Measurements from ENCODE around the gene INTS4. TPM values are rescaled to one million over a fixed set of nuclear protein-coding genes. Genes with fewer than 3 reads are reported as not detected.

Gene INTS4
- polyA plus RNA-seq, 1 of the 3 experiments (the other 2 are of a cell fraction) = 23.0 TPM

DNA sequence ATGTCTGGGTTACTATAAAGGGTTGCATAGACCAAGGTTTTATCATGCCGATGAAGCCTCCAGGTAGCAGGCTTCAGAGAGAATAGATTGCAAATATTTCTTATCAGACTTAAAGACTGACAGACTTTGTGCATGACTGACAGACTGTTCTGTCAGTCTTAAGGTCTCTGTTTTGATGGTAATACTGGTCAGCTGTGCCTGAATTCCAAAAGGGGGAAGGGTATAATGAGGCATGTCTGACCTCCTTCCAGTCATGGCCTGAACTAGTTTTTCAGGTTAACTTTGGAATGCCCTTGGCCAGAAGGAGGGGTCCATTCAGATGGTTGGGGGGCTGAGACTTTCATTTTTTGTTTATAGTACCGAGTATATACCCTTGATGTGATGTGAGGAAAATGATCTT, 33.3 kb upstream of the INTS4 start:
- H3K9me3 ChIP-seq = no peaks in the 10 kb centered on the region
- H3K27ac ChIP-seq (ENCODE audit: low read depth in 2 of 2, low read length in 1 of 2) = no peak overlapping the region
- H3K4me1 ChIP-seq (ENCODE audit: control insufficient read depth in 1 of 2, insufficient read depth in 2 of 2, low read depth in 1 of 2, low read length in 1 of 2) = peaks cover 20 to 24% of the 10 kb centered on the region in 2 experiments; a peak in 3 of 4 replicates
- peaks cover 9% of the 10 kb centered on the region for H3F3A ChIP-seq (replicated peaks; ENCODE audit: insufficient read depth)
- no peaks in the 10 kb centered on the region for H3K27me3 ChIP-seq (ENCODE audit: insufficient read depth)
- no peaks in the 10 kb centered on the region for H4K20me1 ChIP-seq (ENCODE audit: insufficient read depth)
- H3K4me2 ChIP-seq = no peak overlapping the region
- CTCF ChIA-PET = no interaction called here
- 87% methylated on average over 2 of the region's 2 CpGs for WGBS (ENCODE audit: low lambda C conversion rate)
- H2AFZ ChIP-seq (ENCODE audit: low read depth) = no peak overlapping the region
- no peak overlapping the region for H3K9ac ChIP-seq
- no peak overlapping the region for H3K4me3 ChIP-seq (ENCODE audit: low read depth in 2 of 2, low read length in 1 of 2)
- POLR2A ChIA-PET = no interaction called here
- no peaks in the 10 kb centered on the region for H3K9me2 ChIP-seq
- no peak for TF ChIP-seq USF2 (IDR thresholded peaks at IDR 0.05; ENCODE audit: borderline replicate concordance, low read depth, low read length)
- TF ChIP-seq GABPA (IDR thresholded peaks at IDR 0.05; ENCODE audit: low read depth) = no peak
- TF ChIP-seq REST (IDR thresholded peaks at IDR 0.05; ENCODE audit: low read depth, low read length) = no peak
- TF ChIP-seq TAF1 (IDR thresholded peaks at IDR 0.05; ENCODE audit: borderline replicate concordance, low read depth, low read length) = no peak
- TF ChIP-seq EP300 (IDR thresholded peaks at IDR 0.05; ENCODE audit: borderline replicate concordance in 1 of 2, low read depth in 1 of 2, low read length in 1 of 2) = no peak
- no peak for TF ChIP-seq TCF12 (IDR thresholded peaks at IDR 0.05)
- TF ChIP-seq, protein P1, sequence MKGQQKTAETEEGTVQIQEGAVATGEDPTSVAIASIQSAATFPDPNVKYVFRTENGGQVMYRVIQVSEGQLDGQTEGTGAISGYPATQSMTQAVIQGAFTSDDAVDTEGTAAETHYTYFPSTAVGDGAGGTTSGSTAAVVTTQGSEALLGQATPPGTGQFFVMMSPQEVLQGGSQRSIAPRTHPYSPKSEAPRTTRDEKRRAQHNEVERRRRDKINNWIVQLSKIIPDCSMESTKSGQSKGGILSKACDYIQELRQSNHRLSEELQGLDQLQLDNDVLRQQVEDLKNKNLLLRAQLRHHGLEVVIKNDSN (IDR thresholded peaks at IDR 0.05; ENCODE audit: borderline replicate concordance, low read depth) = no peak
- TF ChIP-seq SIN3A (IDR thresholded peaks at IDR 0.05; ENCODE audit: borderline replicate concordance, low read depth, low read length) = no peak
- TF ChIP-seq CHD2 (IDR thresholded peaks at IDR 0.05; ENCODE audit: low read length, partially characterized antibody) = no peak
- no peak for TF ChIP-seq RFX5 (IDR thresholded peaks at IDR 0.05; ENCODE audit: low read length)
- no peak for TF ChIP-seq MEF2A (IDR thresholded peaks at IDR 0.05; ENCODE audit: borderline replicate concordance, low read depth)
- no peak for TF ChIP-seq ELF1 (IDR thresholded peaks at IDR 0.05)
- no peak for DNase-seq
- no peaks in the 10 kb centered on the region for H3K36me3 ChIP-seq (replicated peaks in 1 of 2; ENCODE audit: control insufficient read depth in 1 of 2, insufficient read depth in 2 of 2, low read length in 1 of 2)
- no peaks in the 10 kb centered on the region for H3K79me2 ChIP-seq (ENCODE audit: insufficient read depth)

- no peaks in the 10 kb centered on the region for H4K20me1 ChIP-seq (ENCODE audit: insufficient read depth)
- no peak overlapping the region for H3K4me3 ChIP-seq (ENCODE audit: low read depth in 2 of 2, low read length in 1 of 2)
- DNase-seq = no peak
- no peaks in the 10 kb centered on the region for H3K27me3 ChIP-seq (ENCODE audit: insufficient read depth)
- POLR2A ChIA-PET = no interaction called here
- no peaks in the 10 kb centered on the region for H3K36me3 ChIP-seq (replicated peaks in 1 of 2; ENCODE audit: control insufficient read depth in 1 of 2, insufficient read depth in 2 of 2, low read length in 1 of 2)
- H3K4me2 ChIP-seq = no peak overlapping the region
- no peak overlapping the region for H2AFZ ChIP-seq (ENCODE audit: low read depth)
- no peaks in the 10 kb centered on the region for H3K79me2 ChIP-seq (ENCODE audit: insufficient read depth)
- H3K4me1 ChIP-seq (ENCODE audit: control insufficient read depth in 1 of 2, insufficient read depth in 2 of 2, low read depth in 1 of 2, low read length in 1 of 2) = peaks cover 4 to 7% of the 10 kb centered on the region in 2 experiments; a peak in 3 of 4 replicates
- H3K9me3 ChIP-seq = no peaks in the 10 kb centered on the region
- CTCF ChIA-PET = no interaction called here
- H3F3A ChIP-seq (replicated peaks; ENCODE audit: insufficient read depth) = peaks cover 5% of the 10 kb centered on the region
- H3K9me2 ChIP-seq = no peaks in the 10 kb centered on the region
- no peak for TF ChIP-seq POLR2AphosphoS5 (IDR thresholded peaks at IDR 0.05; ENCODE audit: low read depth, low read length)
- TF ChIP-seq RCOR1 (IDR thresholded peaks at IDR 0.05; ENCODE audit: low read length) = no peak
- no peak for TF ChIP-seq EP300 (IDR thresholded peaks at IDR 0.05; ENCODE audit: borderline replicate concordance in 1 of 2, low read depth in 1 of 2, low read length in 1 of 2)
- no peak for TF ChIP-seq GABPA (IDR thresholded peaks at IDR 0.05; ENCODE audit: low read depth)
- no peak for TF ChIP-seq REST (IDR thresholded peaks at IDR 0.05; ENCODE audit: low read depth, low read length)
- no peak for TF ChIP-seq ELF1 (IDR thresholded peaks at IDR 0.05)
- no peak for TF ChIP-seq NRF1 (IDR thresholded peaks at IDR 0.05; ENCODE audit: low read depth, low read length)
- no peak for TF ChIP-seq FOSL2 (IDR thresholded peaks at IDR 0.05; ENCODE audit: borderline replicate concordance, low read depth)
- TF ChIP-seq EZH2phosphoT487 (IDR thresholded peaks at IDR 0.05; ENCODE audit: borderline replicate concordance, low read depth) = no peak
- no peak for TF ChIP-seq JUND (IDR thresholded peaks at IDR 0.05)
- H3K9ac ChIP-seq = no peak overlapping the region
- no peak overlapping the region for H3K27ac ChIP-seq (ENCODE audit: low read depth in 2 of 2, low read length in 1 of 2)
Measured at GRCh38 chr11:78025378-78025777, 30.9 kb upstream of the INTS4 start.

Measured in SK-N-SH (cell line).